ENCODE measurements around the gene MAFF.

- TF ChIP-seq CTCF (conservative IDR thresholded peaks at IDR 0.05 in 1 of 2, IDR thresholded peaks at IDR 0.05 in 1 of 2; ENCODE audit: low read depth in 1 of 2, low read length in 2 of 2) = no peak
- TF ChIP-seq EZH2 (IDR thresholded peaks at IDR 0.05; ENCODE audit: low read length, missing control alignments) = no peak
These were observed 49.5 kb downstream of the MAFF start for GRCh38 chr22:38251341-38251692.

Data from fibroblast of lung (primary cell).